Smooth muscle cell (in vitro differentiated cells): Measurements from ENCODE around the gene SLC44A4. TPM values are rescaled to one million over a fixed set of nuclear protein-coding genes. Genes with fewer than 3 reads are reported as not detected.
"Not testable (repeated sequence)": the region's sequence is repeated elsewhere in the genome, so short reads cannot be mapped to it uniquely, and the experiment has no call there.

Experiments used
- DNase-seq: peaks from one replicate; lab custom pipeline; 2025; ENCODE audit not compliant: unreplicated experiment; lab: John Stamatoyannopoulos, UW
- H2AFZ ChIP-seq: fragments of 200-600 bp; sonication (generic); 2 replicates; pipeline ENCODE4 v1.6.0; 2016; ENCODE audit warnings: antibody characterized with exemption, low read depth, mild to moderate bottlenecking
- H3F3A ChIP-seq: fragments of 200-600 bp; sonication (generic); 2 replicates; pipeline ENCODE4 v1.6.0; 2017; ENCODE audit warnings: antibody characterized with exemption, low read depth
- H3K27ac ChIP-seq: fragments of 200-600 bp; sonication (generic); 2 replicates; pipeline ENCODE4 v1.5.1; 2016; ENCODE audit warnings: low read depth, mild to moderate bottlenecking
- H3K27me3 ChIP-seq: fragments of 200-600 bp; sonication (generic); 2 replicates; pipeline ENCODE4 v1.6.1; 2016; ENCODE audit warnings: low read depth, mild to moderate bottlenecking
- H3K36me3 ChIP-seq: fragments of 200-600 bp; sonication (generic); 2 replicates; pipeline ENCODE4 v1.5.1; 2016; ENCODE audit warnings: low read depth
- H3K4me1 ChIP-seq: fragments of 200-600 bp; sonication (generic); 2 replicates; pipeline ENCODE4 v1.5.1; 2016; ENCODE audit warnings: low read depth
- H3K4me2 ChIP-seq: fragments of 200-600 bp; sonication (generic); 2 replicates; pipeline ENCODE4 v1.6.0; 2016; ENCODE audit warnings: mild to moderate bottlenecking
- H3K4me3 ChIP-seq: fragments of 200-600 bp; sonication (generic); 2 replicates; pipeline ENCODE4 v1.5.1; 2016; ENCODE audit warnings: mild to moderate bottlenecking
- H3K79me2 ChIP-seq: fragments of 200-600 bp; sonication (generic); 2 replicates; pipeline ENCODE4 v1.6.0; 2016; ENCODE audit warnings: low read depth, mild to moderate bottlenecking
- H3K9ac ChIP-seq: fragments of 200-600 bp; sonication (generic); 2 replicates; pipeline ENCODE4 v1.6.0; 2016; ENCODE audit warnings: low read depth
- H3K9me3 ChIP-seq: fragments of 200-600 bp; sonication (generic); replicated peaks from 2 replicates; pipeline ENCODE4 v1.5.1; 2016; ENCODE audit warnings: low read depth
- H4K20me1 ChIP-seq: fragments of 200-600 bp; sonication (generic); 2 replicates; pipeline ENCODE4 v1.6.0; 2016; ENCODE audit warnings: low read depth
- WGBS: methylation state at CpG from one replicate; pipeline ENCODE4 v1.1.7; 2016; ENCODE audit warnings: low lambda C conversion rate; 5-methylcytosine and 5-hydroxymethylcytosine counted together
- polyA plus RNA-seq: library from polyadenylated mRNA; unstranded; fragments of >200 nt; fragmentation: Nextera tagmentation; extraction: Ambion mirVana; gene quantifications from 2 replicates; pipeline ENCODE4 v1.2.1, GENCODE V29; 2016
- total RNA-seq: library from RNA; depleted of rRNA; stranded (reverse); fragments of >200 nt; gene quantifications from 2 replicates; pipeline ENCODE4 v1.2.3, GENCODE V29; 2014
- TF ChIP-seq, protein P1 (sequence below): fragments of 200-600 bp; sonication (generic); IDR thresholded peaks from 2 replicates; pipeline ENCODE4 v1.5.1; 2017; ENCODE audit warnings: borderline replicate concordance, mild to moderate bottlenecking, antibody characterized with exemption; ENCODE audit not compliant: insufficient read depth, poor library complexity, severe bottlenecking

The SLC44A4 gene
- total and polyA plus RNA-seq, 2 experiments from 2014 or later = 0.30 to 0.85 TPM

DNA sequence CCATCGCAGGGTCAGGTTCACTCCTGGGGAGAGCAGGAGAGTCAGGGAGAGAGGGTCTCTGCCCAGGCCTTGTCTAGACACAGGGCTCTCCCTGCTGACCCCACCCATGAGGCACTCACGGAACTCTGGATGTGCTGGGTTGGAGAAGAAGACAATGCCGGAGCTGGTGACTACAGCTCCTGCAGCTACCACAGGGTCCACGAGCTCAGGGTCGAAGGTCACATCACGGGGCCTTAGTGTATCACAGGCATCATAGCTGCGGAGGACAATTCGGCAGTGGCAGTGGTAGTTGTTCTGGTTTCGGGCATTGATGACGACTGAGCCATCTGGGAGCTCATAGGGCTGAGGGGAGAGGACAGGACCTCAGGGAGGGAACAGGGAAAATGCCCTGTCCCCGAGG is 18.9 kb downstream of the SLC44A4 start:
- Histone ChIP-seq H2AFZ (no peak overlapping the region), H3K27ac (no peak overlapping the region), H3K9me3 (no peaks in the 10 kb centered on the region), H3K27me3 (no peaks in the 10 kb centered on the region), H3K4me2 (no peak overlapping the region), H3K79me2 (peaks cover 10% of the 10 kb centered on the region), H3K36me3 (peaks cover 3% of the 10 kb centered on the region), H3K4me1 (peaks cover 11% of the 10 kb centered on the region), H3K4me3 (no peak overlapping the region), H4K20me1 (no peaks in the 10 kb centered on the region), H3K9ac (no peak overlapping the region), H3F3A (no peaks in the 10 kb centered on the region)
- 96% methylated on average over 11 of the region's 11 CpGs for WGBS
- TF ChIP-seq, protein P1, sequence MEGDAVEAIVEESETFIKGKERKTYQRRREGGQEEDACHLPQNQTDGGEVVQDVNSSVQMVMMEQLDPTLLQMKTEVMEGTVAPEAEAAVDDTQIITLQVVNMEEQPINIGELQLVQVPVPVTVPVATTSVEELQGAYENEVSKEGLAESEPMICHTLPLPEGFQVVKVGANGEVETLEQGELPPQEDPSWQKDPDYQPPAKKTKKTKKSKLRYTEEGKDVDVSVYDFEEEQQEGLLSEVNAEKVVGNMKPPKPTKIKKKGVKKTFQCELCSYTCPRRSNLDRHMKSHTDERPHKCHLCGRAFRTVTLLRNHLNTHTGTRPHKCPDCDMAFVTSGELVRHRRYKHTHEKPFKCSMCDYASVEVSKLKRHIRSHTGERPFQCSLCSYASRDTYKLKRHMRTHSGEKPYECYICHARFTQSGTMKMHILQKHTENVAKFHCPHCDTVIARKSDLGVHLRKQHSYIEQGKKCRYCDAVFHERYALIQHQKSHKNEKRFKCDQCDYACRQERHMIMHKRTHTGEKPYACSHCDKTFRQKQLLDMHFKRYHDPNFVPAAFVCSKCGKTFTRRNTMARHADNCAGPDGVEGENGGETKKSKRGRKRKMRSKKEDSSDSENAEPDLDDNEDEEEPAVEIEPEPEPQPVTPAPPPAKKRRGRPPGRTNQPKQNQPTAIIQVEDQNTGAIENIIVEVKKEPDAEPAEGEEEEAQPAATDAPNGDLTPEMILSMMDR = no peak
- no peak for DNase-seq

- H3K9ac ChIP-seq = no peak overlapping the region
Measured at GRCh38 chr6:31858707-31859106, 20.1 kb downstream of the SLC44A4 start.

GRCh38 chr6:31857774-31858173 is 21.0 kb downstream of the SLC44A4 start:
- not testable (repeated sequence) for H3K4me3 ChIP-seq, DNase-seq, H3K9ac ChIP-seq, H3K27ac ChIP-seq, H2AFZ ChIP-seq, H3K36me3 ChIP-seq, H3K9me3 ChIP-seq, H3K4me1 ChIP-seq, H4K20me1 ChIP-seq, H3K27me3 ChIP-seq, H3F3A ChIP-seq, H3K4me2 ChIP-seq
- peaks cover 10% of the 10 kb centered on the region for H3K79me2 ChIP-seq
- WGBS = 97% methylated on average over 8 of the region's 8 CpGs

More at GRCh38 chr6:31858707-31859106, 20.1 kb downstream of the SLC44A4 start:
- H2AFZ ChIP-seq = no peak overlapping the region
- H3K4me3 ChIP-seq = no peak overlapping the region
- no peak overlapping the region for H3K4me2 ChIP-seq
- no peak for DNase-seq
- H3K27ac ChIP-seq = no peak overlapping the region
- H3K36me3 ChIP-seq = peaks cover 3% of the 10 kb centered on the region
- no peaks in the 10 kb centered on the region for H3F3A ChIP-seq
- H3K79me2 ChIP-seq = peaks cover 10% of the 10 kb centered on the region
- H3K27me3 ChIP-seq = no peaks in the 10 kb centered on the region
- WGBS = 95% methylated on average over 8 of the region's 8 CpGs
- H4K20me1 ChIP-seq = no peaks in the 10 kb centered on the region
- TF ChIP-seq, protein P1 = no peak
- no peaks in the 10 kb centered on the region for H3K9me3 ChIP-seq
- H3K4me1 ChIP-seq = peaks cover 4% of the 10 kb centered on the region

DNA sequence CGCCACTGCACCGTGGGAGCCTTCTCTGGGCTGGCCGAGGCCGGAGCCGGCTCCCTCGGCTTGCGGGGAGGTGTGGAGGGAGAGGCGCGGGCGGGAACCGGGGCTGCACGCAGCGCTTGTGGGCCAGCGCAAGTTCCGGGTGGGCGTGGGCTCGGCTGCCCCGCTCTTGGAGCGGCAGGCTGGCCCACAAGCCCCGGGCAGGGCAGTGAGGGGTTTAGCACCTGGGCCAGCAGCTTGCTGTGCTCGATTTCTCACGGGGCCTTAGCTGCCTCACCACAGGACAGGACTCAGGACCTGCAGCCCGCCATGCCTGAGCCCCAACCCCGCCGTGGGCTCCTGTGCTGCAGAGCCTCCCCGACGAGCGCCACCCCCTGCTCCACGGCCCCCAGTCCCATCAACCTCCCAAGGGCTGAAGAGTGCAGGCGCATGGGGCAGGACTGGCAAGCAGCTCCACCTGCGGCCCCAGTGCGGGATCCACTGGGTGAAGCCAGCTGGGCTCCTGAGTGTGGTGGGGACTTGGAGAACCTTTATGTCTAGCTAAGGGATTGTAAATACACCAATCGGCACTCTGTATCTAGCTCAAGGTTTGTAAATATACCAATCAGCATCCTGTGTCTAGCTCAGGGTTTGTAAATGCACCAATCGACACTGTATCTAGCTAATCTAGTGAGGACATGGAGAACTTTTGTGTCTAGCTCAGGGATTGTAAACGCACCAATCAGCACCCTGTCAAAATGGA is 26.6 kb downstream of the SLC44A4 start:
- not testable (repeated sequence) for H3K4me1 ChIP-seq, H2AFZ ChIP-seq, H3K36me3 ChIP-seq, H3K9ac ChIP-seq, H3K79me2 ChIP-seq, H3F3A ChIP-seq, H3K4me3 ChIP-seq, DNase-seq, H3K9me3 ChIP-seq, H4K20me1 ChIP-seq, H3K27ac ChIP-seq, H3K27me3 ChIP-seq
- H3K4me2 ChIP-seq = peak overlapping the region; percentile 61
- WGBS = 68% methylated on average over 34 of the region's 35 CpGs

- no peaks in the 10 kb centered on the region for H3K36me3 ChIP-seq
- no peak overlapping the region for H3K9ac ChIP-seq
- H3K4me1 ChIP-seq = no peaks in the 10 kb centered on the region
- TF ChIP-seq, protein P1 = no peak
- no peaks in the 10 kb centered on the region for H3K27me3 ChIP-seq
- no peaks in the 10 kb centered on the region for H3K9me3 ChIP-seq
- H3K27ac ChIP-seq = no peak overlapping the region
- no peaks in the 10 kb centered on the region for H3F3A ChIP-seq
- no peak overlapping the region for H3K4me3 ChIP-seq
- no peaks in the 10 kb centered on the region for H4K20me1 ChIP-seq
- no peak for DNase-seq
- 79% methylated on average over 2 of the region's 2 CpGs for WGBS
- H3K4me2 ChIP-seq = peak overlapping the region; percentile 61
- no peaks in the 10 kb centered on the region for H3K79me2 ChIP-seq
- no peak overlapping the region for H2AFZ ChIP-seq
Measured at GRCh38 chr6:31851485-31851832, 27.3 kb downstream of the SLC44A4 start.
